HFFc6 (cell line): ENCODE measurements around the gene KCND1. TPM values are rescaled to one million over a fixed set of nuclear protein-coding genes. Genes with fewer than 3 reads are reported as not detected.

Experiments used
- DNase-seq: peaks from one replicate; pipeline ENCODE4 v3.0.0-alpha.2; 2018
- H3K27ac Mint-ChIP-seq: 2 replicates; pipeline ENCODE4 v1.8.0; 2020; ENCODE audit warnings: mild to moderate bottlenecking, mixed read lengths
- H3K27me3 Mint-ChIP-seq: 2 replicates; pipeline ENCODE4 v1.8.0; 2021; ENCODE audit warnings: mild to moderate bottlenecking, moderate library complexity, mixed read lengths; ENCODE audit not compliant: insufficient read depth
- H3K36me3 Mint-ChIP-seq: 2 replicates; pipeline ENCODE4 v1.8.0; 2021; ENCODE audit warnings: low read depth, mixed read lengths
- H3K4me1 Mint-ChIP-seq: 2 replicates; pipeline ENCODE4 v1.8.0; 2020; ENCODE audit warnings: low read depth, mixed read lengths
- H3K4me3 Mint-ChIP-seq: 2 replicates; pipeline ENCODE4 v1.8.0; 2020; ENCODE audit warnings: mild to moderate bottlenecking, moderate library complexity, mixed read lengths
- H3K9me3 Mint-ChIP-seq: 2 replicates; pipeline ENCODE4 v1.8.0; 2020; ENCODE audit warnings: mild to moderate bottlenecking, mixed read lengths
- CTCF ChIP-seq: fragments of 200-600 bp; sonication (generic); IDR thresholded peaks from 2 replicates; pipeline ENCODE4 v1.5.0; 2021; ENCODE audit warnings: antibody characterized with exemption, mild to moderate bottlenecking
- total RNA-seq, 6 experiments: library from RNA; stranded (reverse); fragmentation: NEBNext Ultra II Directional; extraction: Animal tissue kit (Norgen Biotek cat#: 25700); gene quantifications; 2 replicates in 1 of 6; 3 replicates in 5 of 6; pipeline ENCODE4 v1.2.3, GENCODE V29; 2021

KCND1 gene
- total RNA-seq, 6 experiments from 2014 or later = 3.0 to 6.2 (median 5.4) TPM

GRCh38 chrX:48968377-48968776 is 3.3 kb downstream of the KCND1 start:
- Mint-ChIP-seq H3K27ac (no peak overlapping the region), H3K4me3 (no peak overlapping the region), H3K9me3 (no peaks in the 10 kb centered on the region), H3K27me3 (no peaks in the 10 kb centered on the region; the same call in 1 of the 2 replicates), H3K36me3 (no peaks in the 10 kb centered on the region), H3K4me1 (peaks cover 24% of the 10 kb centered on the region)
- no peak for DNase-seq
- TF ChIP-seq CTCF = no peak

GRCh38 chrX:48966796-48967579 is 4.7 kb downstream of the KCND1 start:
- no peaks in the 10 kb centered on the region; the same call in 1 of the 2 replicates for H3K27me3 Mint-ChIP-seq
- no peaks in the 10 kb centered on the region for H3K36me3 Mint-ChIP-seq
- no peak for TF ChIP-seq CTCF
- peak overlapping the region; percentile 82 for H3K27ac Mint-ChIP-seq
- H3K9me3 Mint-ChIP-seq = no peaks in the 10 kb centered on the region
- peaks cover 11% of the 10 kb centered on the region for H3K4me1 Mint-ChIP-seq
- peak overlapping the region; percentile 53 for H3K4me3 Mint-ChIP-seq
- peak; percentile 29 for DNase-seq

- no peaks in the 10 kb centered on the region for H3K9me3 Mint-ChIP-seq
- H3K27me3 Mint-ChIP-seq = no peaks in the 10 kb centered on the region; the same call in 1 of the 2 replicates
- H3K4me1 Mint-ChIP-seq = peaks cover 11% of the 10 kb centered on the region
- no peak for TF ChIP-seq CTCF
- no peak overlapping the region for H3K27ac Mint-ChIP-seq
- no peaks in the 10 kb centered on the region for H3K36me3 Mint-ChIP-seq
- DNase-seq = no peak
- H3K4me3 Mint-ChIP-seq = no peak overlapping the region
These were observed 5.7 kb downstream of the KCND1 start for GRCh38 chrX:48965959-48966358.

GRCh38 chrX:48961585-48962091 is 10.0 kb downstream of the KCND1 start:
- no peaks in the 10 kb centered on the region for H3K9me3 Mint-ChIP-seq
- H3K27ac Mint-ChIP-seq = no peak overlapping the region
- H3K27me3 Mint-ChIP-seq = no peaks in the 10 kb centered on the region; the same call in 1 of the 2 replicates
- DNase-seq = no peak
- TF ChIP-seq CTCF = no peak
- H3K4me1 Mint-ChIP-seq = peaks cover 10% of the 10 kb centered on the region
- H3K4me3 Mint-ChIP-seq = no peak overlapping the region
- no peaks in the 10 kb centered on the region for H3K36me3 Mint-ChIP-seq

GRCh38 chrX:48960291-48960690 is 11.4 kb downstream of the KCND1 start:
- Mint-ChIP-seq H3K4me3 (peak overlapping the region; percentile 23; the same call in 1 of the 2 replicates), H3K9me3 (no peaks in the 10 kb centered on the region), H3K36me3 (no peaks in the 10 kb centered on the region), H3K4me1 (peaks cover 17% of the 10 kb centered on the region), H3K27me3 (no peaks in the 10 kb centered on the region; the same call in 1 of the 2 replicates), H3K27ac (peak overlapping the region; percentile 100; the same call in 1 of the 2 replicates)
- TF ChIP-seq CTCF = no peak
- no peak for DNase-seq
